A549 (cell line): ENCODE measurements around the gene OR6C65.

ENCODE experiments used
- HDAC2 ChIP-seq: fragments of 200-600 bp; sonication (generic); IDR thresholded peaks from 2 replicates; pipeline ENCODE4 v1.6.1; 2016
- JUN ChIP-seq, 2 experiments: fragments of >200 bp; sonication (Bioruptor Twin); formaldehyde crosslinking; IDR thresholded peaks; 2 replicates in 1 of 2; 3 replicates in 1 of 2; pipeline ENCODE4 v1.6.1; 2016 to 2017
- POLR2A ChIP-seq: IDR thresholded peaks from 2 replicates; pipeline ENCODE4 v1.6.1; 2012; ENCODE audit warnings: mild to moderate bottlenecking, low read length
- ZFP36 ChIP-seq: fragments of 450-650 bp; IDR thresholded peaks from 2 replicates; pipeline ENCODE4 v1.6.1; 2014; ENCODE audit warnings: borderline replicate concordance; ENCODE audit not compliant: partially characterized antibody
- TF ChIP-seq, protein P1 (sequence below): fragments of >200 bp; sonication (Bioruptor Twin); formaldehyde crosslinking; IDR thresholded peaks from 3 replicates; pipeline ENCODE4 v1.5.1; 2016

DNA sequence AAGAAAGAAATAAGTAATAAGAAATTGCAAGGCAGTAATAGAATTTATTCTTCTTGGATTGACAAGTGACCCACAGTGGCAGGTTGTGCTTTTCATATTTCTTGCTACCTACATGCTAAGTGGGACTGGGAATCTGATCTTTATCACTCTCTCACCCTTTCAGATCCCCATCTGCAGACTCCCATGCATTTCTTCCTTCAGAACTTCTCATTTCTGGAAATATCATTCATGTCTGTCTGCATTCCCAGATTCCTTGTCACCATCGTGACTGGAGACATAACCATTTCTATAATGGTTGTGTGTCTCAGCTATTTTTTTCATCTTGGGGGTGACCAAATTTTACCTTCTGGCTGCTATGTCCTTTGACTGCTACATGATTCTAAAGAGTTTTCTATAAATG, 4.0 kb upstream of the OR6C65 start:
- no peak for TF ChIP-seq POLR2A
- TF ChIP-seq, protein P1, sequence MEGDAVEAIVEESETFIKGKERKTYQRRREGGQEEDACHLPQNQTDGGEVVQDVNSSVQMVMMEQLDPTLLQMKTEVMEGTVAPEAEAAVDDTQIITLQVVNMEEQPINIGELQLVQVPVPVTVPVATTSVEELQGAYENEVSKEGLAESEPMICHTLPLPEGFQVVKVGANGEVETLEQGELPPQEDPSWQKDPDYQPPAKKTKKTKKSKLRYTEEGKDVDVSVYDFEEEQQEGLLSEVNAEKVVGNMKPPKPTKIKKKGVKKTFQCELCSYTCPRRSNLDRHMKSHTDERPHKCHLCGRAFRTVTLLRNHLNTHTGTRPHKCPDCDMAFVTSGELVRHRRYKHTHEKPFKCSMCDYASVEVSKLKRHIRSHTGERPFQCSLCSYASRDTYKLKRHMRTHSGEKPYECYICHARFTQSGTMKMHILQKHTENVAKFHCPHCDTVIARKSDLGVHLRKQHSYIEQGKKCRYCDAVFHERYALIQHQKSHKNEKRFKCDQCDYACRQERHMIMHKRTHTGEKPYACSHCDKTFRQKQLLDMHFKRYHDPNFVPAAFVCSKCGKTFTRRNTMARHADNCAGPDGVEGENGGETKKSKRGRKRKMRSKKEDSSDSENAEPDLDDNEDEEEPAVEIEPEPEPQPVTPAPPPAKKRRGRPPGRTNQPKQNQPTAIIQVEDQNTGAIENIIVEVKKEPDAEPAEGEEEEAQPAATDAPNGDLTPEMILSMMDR: no peak
- no peak for TF ChIP-seq HDAC2
- no peak for TF ChIP-seq ZFP36
- TF ChIP-seq JUN (IDR thresholded peaks at IDR 0.05): no peak
